Stimulated activated CD4-positive, alpha-beta T cell treated with anti-CD3 and anti-CD28 coated beads, TNF-alpha, amount 100 ng/mL, for 4 hours (primary cell): ENCODE results near the gene ARID4A.
"Not testable (repeated sequence)": the region's sequence is repeated elsewhere in the genome, so short reads cannot be mapped to it uniquely, and the experiment has no call there.

ENCODE experiments used
- DNase-seq, 3 experiments: peaks; one replicate each; pipeline ENCODE4 v3.0.0-alpha.2; 2020; ENCODE audit warnings: low read depth in 3 of 3

Gene ARID4A, protein sequence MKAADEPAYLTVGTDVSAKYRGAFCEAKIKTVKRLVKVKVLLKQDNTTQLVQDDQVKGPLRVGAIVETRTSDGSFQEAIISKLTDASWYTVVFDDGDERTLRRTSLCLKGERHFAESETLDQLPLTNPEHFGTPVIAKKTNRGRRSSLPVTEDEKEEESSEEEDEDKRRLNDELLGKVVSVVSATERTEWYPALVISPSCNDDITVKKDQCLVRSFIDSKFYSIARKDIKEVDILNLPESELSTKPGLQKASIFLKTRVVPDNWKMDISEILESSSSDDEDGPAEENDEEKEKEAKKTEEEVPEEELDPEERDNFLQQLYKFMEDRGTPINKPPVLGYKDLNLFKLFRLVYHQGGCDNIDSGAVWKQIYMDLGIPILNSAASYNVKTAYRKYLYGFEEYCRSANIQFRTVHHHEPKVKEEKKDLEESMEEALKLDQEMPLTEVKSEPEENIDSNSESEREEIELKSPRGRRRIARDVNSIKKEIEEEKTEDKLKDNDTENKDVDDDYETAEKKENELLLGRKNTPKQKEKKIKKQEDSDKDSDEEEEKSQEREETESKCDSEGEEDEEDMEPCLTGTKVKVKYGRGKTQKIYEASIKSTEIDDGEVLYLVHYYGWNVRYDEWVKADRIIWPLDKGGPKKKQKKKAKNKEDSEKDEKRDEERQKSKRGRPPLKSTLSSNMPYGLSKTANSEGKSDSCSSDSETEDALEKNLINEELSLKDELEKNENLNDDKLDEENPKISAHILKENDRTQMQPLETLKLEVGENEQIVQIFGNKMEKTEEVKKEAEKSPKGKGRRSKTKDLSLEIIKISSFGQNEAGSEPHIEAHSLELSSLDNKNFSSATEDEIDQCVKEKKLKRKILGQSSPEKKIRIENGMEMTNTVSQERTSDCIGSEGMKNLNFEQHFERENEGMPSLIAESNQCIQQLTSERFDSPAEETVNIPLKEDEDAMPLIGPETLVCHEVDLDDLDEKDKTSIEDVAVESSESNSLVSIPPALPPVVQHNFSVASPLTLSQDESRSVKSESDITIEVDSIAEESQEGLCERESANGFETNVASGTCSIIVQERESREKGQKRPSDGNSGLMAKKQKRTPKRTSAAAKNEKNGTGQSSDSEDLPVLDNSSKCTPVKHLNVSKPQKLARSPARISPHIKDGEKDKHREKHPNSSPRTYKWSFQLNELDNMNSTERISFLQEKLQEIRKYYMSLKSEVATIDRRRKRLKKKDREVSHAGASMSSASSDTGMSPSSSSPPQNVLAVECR

DNA sequence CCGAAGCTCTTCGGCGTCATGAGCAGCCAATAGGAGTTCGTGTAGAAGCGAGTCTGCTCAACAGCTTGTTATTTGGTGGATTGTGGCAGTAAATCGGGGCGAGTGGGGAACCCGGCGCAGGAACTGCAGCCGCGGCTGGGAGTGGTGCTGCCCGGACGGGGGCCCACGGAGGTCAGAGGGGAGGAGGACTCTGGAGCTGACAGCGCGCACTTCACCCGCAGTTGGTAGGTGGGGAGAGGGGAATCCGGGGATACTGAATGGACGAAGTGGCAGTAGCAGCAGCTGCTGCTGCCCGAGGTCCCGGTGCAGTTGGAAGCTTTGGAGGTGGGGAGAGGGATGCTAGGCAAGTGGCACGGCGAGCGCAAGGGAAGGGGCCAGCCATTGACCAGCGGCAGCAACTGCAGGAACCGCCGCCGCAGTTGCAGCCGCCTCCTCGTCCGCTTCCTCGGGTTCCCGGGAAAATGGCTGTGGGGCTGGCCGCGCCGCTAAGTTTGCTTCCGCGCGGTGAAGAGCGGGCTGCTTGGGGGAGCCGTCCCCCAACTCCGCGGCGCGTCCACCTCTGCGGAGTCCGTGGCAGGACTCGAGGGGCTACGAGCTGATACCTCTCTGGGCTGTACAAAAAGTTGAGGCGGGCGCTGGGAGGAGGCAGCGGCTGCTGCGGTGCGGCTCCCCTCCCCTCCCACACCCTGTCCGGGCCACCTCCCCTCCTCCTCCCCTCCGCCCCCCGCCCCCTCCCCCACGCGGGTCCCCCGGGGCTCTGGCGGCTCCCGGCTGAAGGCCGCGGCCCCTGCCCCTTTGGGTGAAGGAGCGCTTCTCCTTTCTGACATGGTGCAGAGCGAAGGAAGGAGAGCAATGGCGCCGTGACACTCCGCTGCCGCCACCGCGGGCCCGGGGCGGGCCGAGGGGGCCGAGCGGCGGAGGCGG, at the start of gene ARID4A:
Gene ARID4A, plus strand, starts transcription at position 79 of the 924 bp plus-strand sequence. CDS start 1,300 bp downstream, outside the sequence.
- DNase-seq, result peak in 2 of 3 experiments; percentile 38 to 66

DNA sequence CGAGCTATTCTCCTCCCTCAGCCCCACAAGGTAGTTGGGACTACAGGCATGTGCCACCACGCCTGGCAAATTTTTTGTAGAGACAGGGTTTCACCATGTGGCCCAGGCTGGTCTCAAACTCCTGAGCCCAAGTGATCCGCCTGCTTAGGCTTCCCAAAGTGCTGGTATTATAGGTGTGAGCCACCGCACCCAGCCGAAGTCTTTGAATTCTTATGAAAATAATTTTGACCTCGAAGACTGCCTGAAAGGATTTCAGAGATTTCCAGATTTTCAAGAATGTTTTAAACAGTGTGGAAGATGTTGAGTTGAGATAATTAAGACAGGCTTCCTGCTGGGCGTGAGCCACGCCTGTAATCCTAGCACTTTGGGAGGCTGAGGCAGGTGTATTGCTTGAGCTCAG, 48.7 kb upstream of the ARID4A start:
- no peak for DNase-seq

DNA sequence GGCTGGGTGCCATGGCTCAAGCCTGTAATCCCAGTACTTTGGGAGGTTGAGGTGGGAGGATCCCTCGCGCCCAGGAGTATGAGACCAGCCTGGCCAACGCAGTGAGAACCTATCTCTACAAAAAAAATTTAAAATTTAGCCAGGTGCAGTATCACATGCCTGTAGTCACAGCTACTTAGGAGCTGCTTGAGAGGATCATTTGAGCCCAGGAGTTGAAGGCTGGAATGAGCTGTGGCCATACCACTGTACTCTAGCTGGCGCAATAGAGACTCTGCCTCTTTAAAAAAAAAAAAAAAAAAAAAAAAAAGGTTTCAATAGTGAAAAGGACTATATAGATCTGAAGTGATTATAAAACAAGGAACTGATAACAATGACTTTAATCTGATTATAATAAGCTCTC, 40.2 kb upstream of the ARID4A start:
- no peak for DNase-seq

DNA sequence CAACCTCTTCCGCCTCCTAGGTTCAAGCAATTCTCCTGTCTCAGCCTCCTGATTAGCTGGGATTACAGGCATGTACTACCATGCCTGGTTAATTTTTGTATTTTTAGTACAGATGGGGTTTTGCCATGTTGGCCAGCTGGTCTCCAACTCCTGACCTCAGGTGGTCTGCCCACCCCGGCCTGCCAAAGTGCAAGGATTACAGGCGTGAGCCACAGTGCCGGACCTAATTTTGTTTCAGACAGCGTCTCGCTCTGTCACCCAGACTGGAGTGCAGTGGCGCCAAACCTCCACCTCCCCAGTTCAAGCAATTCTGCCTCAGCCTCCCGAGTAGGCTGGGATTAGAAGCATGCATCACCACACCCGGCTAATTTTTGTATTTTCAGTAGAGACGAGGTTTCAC, 36.4 kb upstream of the ARID4A start:
- not testable (repeated sequence) for DNase-seq

DNA sequence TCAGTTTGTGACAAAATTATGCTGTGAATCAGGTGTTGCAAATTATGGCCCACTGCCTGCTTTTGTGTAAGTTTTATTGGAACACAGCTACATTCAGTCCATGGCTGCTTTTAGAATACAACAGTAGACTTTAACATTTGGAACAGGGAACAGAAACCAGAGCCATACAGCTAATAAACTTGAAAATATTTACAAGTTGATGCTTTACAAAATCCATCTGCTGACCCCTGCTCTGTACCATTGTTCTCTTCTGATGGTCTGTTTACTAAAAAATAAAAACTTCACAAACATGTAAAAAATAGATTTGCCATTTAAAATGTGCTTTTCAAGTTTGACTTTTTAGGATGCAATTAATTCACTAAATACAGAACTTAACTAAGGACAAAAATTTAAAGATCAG, 33.0 kb upstream of the ARID4A start:
- DNase-seq, result no peak

DNA sequence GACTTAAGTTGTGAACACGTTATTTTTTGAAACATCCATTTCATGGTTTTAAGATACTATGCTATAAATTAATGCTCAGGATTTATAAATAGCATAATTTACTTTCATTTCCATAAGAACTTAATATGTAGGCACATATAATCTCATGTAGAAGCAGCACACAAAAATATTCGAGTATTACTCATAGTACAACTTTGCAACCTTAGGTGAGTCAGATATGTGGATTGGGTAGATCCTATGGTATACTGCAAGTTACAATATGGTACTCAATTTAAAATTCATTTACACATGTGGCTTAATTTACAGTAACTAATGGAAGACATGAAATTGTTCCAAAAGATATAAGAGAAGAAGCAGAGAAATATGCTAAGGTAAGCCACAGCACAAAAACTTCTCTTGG, 27.7 kb upstream of the ARID4A start:
- DNase-seq, result no peak

DNA sequence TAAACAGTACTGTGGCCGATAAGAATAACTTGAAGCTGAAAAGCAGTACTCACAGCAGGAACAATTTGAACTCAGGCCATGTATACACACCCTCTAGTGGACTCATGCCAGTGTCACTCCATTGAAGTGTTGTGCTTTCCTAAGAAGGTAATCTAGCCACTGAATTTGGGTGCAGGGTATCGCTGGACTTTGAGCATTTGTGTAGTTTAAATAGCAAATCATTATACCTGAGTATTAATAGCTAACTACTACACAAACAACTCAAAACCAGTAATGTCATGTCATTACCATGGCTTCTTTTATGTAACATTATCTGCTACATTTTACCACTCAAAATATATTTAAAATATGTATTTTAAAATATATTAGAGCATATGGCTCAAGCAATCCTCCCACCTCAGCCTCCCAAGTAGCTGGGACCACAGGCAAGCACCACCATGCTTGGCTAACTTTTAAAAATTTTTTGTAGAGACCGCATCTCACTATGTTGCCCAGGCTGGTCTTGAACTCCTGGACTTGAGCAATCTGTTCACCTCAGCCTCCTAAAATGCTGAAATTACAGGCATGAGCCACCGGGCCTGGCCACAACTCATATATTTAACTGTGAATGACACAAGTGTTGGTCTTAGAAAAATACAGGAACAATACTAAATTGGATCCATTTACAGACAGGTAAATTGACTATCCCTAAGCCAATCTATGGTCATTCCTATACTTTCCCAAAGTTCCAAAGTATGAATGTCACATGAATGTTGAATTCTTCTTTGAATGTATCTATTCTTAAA, 25.6 kb upstream of the ARID4A start:
- no peak for DNase-seq

DNA sequence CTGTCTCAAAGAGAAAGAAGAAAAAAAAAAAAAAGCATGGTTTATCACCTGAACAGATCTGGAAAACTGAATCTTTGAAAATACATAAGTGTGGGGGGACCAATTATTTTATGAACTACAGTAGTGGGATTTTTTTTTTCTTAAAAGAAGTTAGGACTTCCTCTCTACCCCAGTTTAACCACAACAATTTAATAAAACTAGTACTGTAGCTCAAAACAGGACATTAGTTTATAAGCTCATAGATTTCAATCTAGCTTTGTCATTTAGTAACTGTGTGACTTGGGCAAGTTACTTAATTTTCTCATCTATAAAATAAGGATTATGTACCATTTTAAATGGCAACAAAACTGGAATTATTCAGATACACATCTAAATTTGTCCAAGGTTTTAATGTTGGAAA, 23.5 kb upstream of the ARID4A start:
- DNase-seq, result no peak

DNA sequence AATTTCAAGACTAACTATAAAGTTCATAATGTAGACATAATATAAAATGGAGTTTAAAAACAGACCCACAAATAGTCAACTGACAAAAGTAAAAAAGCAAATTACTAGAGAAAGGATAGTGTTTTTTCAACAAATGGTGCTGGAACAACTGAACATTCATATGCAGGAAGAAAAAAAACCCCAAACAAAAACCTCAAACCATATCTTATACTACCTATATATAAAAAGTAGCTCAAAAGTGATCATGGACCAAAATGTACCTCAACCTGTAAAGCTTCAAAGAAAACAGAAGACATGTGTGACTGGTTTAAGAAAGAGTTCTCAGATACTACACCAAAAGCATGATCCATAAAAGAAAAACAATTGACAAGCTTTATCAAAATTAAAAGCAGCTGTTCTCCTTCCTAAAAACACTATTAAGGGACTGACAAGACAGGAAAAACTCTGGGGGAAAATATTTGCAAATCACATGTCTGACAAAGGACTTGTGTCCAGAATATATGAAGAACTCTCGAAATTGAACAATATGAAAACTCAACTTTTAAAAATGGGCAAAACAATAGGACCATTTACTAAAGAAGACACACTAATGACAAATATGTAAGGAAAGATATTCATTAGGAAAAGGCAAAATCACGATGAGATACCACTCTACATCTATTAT, 22.7 kb upstream of the ARID4A start:
- DNase-seq, result no peak

DNA sequence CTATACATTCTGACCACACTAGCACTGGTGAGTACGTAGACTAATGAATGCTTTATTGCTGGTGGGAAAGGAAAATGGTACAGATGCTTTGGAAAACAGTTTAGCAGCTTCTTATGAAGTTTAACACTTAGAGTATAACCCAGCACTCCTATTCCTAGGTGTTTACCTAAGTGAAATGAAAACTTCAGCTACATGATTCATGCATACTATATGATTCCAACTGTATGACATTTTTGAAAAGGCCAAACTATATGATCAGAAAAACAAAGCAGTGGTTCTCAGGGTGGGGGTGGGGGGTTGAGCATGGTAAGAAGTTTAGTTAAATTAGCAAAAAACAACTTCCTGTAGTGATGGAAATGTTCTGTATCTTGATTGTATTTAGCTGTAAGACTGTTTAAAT, 22.1 kb upstream of the ARID4A start:
- DNase-seq, result no peak

DNA sequence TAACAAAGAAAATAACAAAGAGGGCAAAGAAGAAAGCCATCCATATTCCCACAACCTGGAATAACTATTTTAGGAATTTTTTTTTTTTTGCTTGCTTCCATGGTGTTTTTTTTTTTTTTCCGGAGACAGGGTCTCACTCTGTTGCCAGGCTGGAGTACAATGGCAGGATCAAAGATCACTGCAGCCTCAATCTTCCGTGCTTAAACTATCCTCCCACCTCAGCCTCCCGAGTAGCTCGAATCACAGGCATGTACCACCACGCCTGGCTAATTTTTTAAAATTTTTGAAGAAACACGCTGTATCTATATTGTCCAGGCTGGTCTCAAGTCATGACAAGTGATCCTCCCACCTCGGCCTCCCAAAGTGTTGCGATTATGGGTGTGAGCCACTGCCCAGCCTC, 20.2 kb upstream of the ARID4A start:
- DNase-seq, result no peak

DNA sequence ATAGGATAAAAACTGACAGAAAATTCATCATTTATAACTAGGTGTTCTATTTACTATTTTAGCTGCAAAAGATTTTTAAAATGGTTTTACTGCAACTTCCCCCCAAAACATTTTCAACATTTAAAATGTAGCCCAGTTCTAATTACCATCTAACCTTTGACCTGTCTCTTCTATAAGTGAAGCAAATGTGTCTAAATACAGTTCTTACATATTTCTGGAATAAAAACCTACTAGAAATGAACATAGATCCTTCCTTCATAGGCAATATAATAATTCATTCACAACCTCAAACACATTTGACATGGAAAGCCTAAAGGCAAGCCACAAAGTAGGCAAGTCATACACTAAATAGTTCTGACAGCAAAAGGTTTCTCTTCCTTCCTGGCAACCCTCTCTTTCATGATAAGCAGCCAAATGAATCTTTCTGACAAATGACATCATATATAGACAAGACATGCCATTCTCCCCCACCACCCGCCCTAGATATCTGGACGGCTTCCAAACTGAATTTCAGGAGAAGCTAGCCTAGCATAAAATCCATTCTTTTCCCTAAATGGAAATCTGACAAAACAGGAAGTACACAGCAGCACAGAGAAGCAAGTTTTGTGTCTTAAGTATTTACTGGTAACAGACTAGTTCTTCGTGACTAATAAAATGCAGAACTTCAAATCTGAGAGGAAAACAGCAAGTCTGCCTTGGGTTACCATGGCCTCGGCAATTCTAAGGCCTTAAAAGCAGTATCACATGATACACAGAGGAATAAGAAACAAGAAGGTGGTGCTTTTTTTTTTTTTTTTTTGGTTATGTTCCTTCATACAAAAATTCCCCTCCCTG, 17.2 kb upstream of the ARID4A start:
- DNase-seq, result no peak

DNA sequence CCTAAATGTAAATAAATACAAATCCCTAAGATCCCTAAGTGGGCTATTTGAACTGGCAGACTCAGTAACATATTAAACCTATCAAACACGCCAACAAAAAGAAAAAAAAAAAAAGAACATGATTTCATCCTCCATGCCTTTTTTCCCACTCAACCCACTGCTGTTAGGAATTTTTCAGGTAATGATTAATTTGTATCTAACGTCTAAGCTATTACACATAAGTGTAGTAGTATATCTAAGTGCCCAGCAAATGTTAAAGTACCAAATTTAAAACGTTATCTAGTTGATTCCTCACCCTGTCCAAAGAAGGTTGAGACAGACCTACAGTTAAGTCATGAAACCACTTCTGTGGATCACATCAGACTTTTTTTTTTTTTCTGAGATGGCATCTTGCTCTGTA, 16.4 kb upstream of the ARID4A start:
- DNase-seq, result no peak

DNA sequence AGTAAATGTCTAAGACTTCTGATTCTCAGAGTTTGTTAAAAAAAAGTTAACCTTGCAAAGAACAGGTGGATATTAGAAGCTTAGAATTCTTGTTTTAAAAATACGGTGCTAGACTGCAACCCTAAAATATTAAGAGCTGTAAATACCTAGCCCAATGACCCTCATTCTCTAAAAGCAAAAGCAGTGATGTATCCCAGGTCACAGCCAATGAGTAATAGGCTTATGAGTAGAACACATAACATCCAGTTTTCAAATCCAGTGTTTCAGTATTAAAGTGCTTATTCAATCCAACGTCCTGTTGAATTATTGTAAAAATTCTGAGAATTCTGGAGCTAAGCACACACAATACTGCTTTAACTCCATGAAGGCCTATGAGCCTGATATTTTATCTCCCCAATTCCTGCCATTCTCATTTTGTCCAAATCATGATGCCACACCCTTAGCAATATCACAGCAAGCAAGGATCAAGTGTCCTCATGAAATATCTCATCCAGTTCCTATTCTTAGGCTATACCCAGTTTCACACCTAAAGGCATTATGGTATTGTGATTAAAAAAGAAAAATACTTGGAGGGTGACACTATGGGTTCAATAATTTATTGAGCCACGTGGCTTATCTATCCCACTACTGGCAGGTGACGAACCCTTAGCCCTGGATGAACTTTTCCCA, 15.3 kb upstream of the ARID4A start:
- no peak for DNase-seq

DNA sequence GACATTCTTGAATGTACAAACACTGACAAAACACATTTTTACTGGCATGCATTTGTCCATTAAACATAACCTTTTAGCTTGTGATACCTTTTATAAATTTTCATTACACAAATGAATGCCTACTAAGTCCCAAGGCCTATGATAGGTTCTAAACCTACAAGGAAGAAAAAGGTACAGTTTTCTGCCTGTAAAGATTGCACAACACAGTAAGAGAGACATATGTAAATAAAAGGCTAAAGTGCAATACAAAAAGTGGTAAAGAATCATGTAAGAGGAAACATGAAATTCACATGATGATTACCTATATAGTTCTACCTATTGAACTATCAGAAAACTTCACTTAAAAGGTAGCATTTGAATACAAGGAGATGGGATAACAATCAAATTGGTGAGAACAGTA, 14.6 kb upstream of the ARID4A start:
- no peak for DNase-seq

DNA sequence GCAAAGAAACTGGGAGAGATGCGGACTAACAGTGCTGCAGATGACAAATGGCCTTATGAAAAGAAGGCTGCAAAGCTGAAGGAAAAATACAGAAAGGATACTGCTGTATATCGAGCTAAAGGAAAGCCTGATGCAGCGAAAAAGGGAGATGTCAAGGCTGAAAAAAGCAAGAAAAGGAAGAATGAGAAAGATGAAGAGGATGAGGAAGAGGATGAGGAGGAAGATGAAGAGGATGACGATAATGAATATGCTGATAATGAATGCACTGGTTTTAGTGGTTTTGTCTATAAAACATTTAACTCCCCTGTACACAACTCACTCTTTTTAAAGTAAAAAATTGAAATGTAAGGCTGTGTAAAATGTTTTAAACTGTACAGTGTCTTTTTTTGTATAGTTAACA, 13.2 kb upstream of the ARID4A start:
- no peak for DNase-seq

DNA sequence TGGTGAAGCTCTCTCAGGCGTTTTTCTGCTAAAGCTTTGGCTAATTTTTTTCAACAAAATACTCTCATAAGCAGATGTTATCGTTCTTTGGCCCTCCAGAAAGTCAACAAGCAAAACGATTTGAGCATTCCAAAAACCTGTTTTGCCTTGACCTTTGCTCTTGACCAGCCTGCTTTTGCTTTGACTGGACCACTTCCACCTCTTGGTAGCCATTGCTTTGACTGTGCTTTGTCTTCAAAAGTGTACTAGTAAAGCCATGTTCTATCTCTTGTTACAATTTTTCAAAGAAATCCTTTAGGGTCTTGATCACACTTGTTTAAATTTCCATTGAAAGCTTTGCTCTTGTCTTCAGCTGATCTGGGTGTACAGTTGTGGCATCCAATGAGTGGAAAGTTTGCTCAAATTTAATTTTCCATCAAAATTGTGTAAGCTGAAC, 10.7 kb upstream of the ARID4A start:
- DNase-seq, result no peak

DNA sequence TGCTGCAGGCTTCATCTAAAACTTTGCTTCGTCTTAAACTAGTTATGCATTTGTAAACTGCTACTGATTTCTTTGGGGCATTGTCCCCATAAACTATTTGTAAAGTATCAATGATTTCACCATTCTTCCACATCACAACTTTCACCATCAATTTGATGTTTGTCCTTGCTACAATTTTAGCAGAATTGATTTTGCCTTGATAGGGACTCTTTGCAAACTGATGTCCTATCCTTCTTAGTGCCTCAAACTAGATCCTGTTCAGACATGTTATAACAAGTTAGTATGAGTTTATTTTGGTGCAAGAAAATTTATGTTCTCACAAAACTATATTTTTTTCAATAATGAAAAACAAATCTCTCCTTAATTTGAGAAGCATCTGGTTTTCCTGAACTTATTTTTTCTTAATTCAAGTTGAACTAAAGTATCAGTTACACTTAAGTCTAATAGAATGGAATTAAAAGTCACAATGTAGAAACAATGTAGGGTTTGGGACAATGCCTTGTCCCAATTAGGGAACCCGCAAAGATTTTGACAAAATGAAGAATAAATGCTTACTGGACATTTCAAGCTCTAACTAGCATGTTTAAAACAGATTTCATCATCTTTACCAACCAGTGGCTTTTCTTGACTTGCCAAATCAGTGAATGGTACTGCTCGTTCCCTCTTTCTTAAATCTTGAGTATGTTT, 10.1 kb upstream of the ARID4A start:
- DNase-seq, result no peak
